ENCODE results near the gene C1QTNF7. TPM values are rescaled to one million over a fixed set of nuclear protein-coding genes. Genes with fewer than 3 reads are reported as not detected.

The C1QTNF7 gene
- total and polyA plus RNA-seq, 2 experiments from 2014 or later = not detected

- no peaks in the 10 kb centered on the region for H3K27me3 ChIP-seq
- peak; percentile 65 to 76 for DNase-seq (ENCODE audit: low read depth in 1 of 2, low spot score in 1 of 2)
- peaks cover 22% of the 10 kb centered on the region for H3K4me1 ChIP-seq (ENCODE audit: low read depth)
- H3K9me3 ChIP-seq (ENCODE audit: low read depth) = no peaks in the 10 kb centered on the region
- no peaks in the 10 kb centered on the region for H3K36me3 ChIP-seq
- peak within 1 kb of the TSS; percentile 80 for H3K27ac ChIP-seq
- peak within 1 kb of the TSS; percentile 45 for H3K4me3 ChIP-seq
- TF ChIP-seq, protein P1, sequence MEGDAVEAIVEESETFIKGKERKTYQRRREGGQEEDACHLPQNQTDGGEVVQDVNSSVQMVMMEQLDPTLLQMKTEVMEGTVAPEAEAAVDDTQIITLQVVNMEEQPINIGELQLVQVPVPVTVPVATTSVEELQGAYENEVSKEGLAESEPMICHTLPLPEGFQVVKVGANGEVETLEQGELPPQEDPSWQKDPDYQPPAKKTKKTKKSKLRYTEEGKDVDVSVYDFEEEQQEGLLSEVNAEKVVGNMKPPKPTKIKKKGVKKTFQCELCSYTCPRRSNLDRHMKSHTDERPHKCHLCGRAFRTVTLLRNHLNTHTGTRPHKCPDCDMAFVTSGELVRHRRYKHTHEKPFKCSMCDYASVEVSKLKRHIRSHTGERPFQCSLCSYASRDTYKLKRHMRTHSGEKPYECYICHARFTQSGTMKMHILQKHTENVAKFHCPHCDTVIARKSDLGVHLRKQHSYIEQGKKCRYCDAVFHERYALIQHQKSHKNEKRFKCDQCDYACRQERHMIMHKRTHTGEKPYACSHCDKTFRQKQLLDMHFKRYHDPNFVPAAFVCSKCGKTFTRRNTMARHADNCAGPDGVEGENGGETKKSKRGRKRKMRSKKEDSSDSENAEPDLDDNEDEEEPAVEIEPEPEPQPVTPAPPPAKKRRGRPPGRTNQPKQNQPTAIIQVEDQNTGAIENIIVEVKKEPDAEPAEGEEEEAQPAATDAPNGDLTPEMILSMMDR (IDR thresholded peaks at IDR 0.05; ENCODE audit: low read depth, low read length) = no peak
Measured at GRCh38 chr4:15469402-15470127, 41.7 kb downstream of the C1QTNF7 start, which contains the start of gene CC2D2A. Gene CC2D2A, plus strand, starts transcription at chr4:15469882. Its CDS starts 6,051 bp downstream, at chr4:15475933.

DNA sequence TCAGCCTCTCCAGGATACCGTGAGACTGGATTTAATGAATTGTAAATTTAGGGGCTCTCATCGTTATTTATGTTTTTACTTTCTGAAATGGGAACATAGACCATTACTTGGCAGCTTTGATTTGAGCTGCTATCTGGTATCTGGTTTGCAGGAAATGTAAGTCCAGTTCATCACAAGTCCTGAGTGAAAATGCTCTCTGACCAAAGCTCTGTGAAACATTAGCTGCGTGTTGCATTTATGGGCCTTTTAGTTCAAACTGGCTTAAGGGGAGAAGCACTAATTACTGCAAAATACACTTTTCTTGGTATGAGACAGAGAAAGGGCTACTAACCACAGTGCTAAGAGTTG lies 42.3 kb downstream of the C1QTNF7 start:
- H3K27ac ChIP-seq = peak overlapping the region; percentile 80
- DNase-seq (ENCODE audit: low read depth in 1 of 2, low spot score in 1 of 2) = peak in 1 of 2 donors; percentile 21
- TF ChIP-seq, protein P1 (IDR thresholded peaks at IDR 0.05; ENCODE audit: low read depth, low read length) = no peak
- peak overlapping the region; percentile 45 for H3K4me3 ChIP-seq
- H3K9me3 ChIP-seq (ENCODE audit: low read depth) = no peaks in the 10 kb centered on the region
- no peaks in the 10 kb centered on the region for H3K27me3 ChIP-seq
- no peaks in the 10 kb centered on the region for H3K36me3 ChIP-seq
- peaks cover 22% of the 10 kb centered on the region for H3K4me1 ChIP-seq (ENCODE audit: low read depth)

- Histone ChIP-seq H3K4me3 (no peak overlapping the region), H3K9me3 (ENCODE audit: low read depth) (no peaks in the 10 kb centered on the region)
- DNase-seq (ENCODE audit: low read depth in 1 of 2, low spot score in 1 of 2) = no peak
Measured at GRCh38 chr4:15476396-15476795, 48.6 kb downstream of the C1QTNF7 start.

DNA sequence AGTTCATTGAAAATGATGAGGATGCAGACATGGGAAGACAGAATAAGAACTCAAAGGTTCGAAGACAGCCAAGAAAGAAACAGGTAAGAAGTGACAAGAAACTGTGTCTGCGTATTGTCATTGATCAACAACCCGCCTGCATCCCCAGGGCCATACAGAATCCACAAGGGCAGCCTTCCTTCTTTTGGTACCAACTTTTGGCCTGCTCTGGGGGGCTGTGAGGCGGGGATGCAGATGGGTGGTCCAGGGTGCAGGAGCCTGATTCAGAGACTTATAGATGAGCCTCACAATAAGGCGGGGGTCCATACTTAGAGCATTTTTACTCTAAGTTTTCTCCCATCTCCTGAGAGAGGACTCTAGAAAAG lies 50.9 kb downstream of the C1QTNF7 start:
- no peaks in the 10 kb centered on the region for H3K36me3 ChIP-seq
- H3K4me3 ChIP-seq = peak overlapping the region; percentile 28
- H3K9me3 ChIP-seq (ENCODE audit: low read depth) = no peaks in the 10 kb centered on the region
- TF ChIP-seq, protein P1 (IDR thresholded peaks at IDR 0.05; ENCODE audit: low read depth, low read length) = no peak
- H3K27me3 ChIP-seq = no peaks in the 10 kb centered on the region
- peak overlapping the region; percentile 86 for H3K27ac ChIP-seq
- DNase-seq (ENCODE audit: low read depth in 1 of 2, low spot score in 1 of 2) = no peak
- peaks cover 13% of the 10 kb centered on the region for H3K4me1 ChIP-seq (ENCODE audit: low read depth)

More at GRCh38 chr4:15476396-15476795, 48.6 kb downstream of the C1QTNF7 start:
- Histone ChIP-seq H3K36me3 (no peaks in the 10 kb centered on the region), H3K27me3 (no peaks in the 10 kb centered on the region), H3K4me1 (ENCODE audit: low read depth) (peaks cover 17% of the 10 kb centered on the region), H3K27ac (no peak overlapping the region)
- TF ChIP-seq, protein P1 (IDR thresholded peaks at IDR 0.05; ENCODE audit: low read depth, low read length) = no peak

GRCh38 chr4:15479089-15479912 lies 51.5 kb downstream of the C1QTNF7 start:
- peak; percentile 79 to 94 for DNase-seq (ENCODE audit: low read depth in 1 of 2, low spot score in 1 of 2)
- Histone ChIP-seq H3K27ac (peak overlapping the region; percentile 86), H3K36me3 (no peaks in the 10 kb centered on the region), H3K9me3 (ENCODE audit: low read depth) (no peaks in the 10 kb centered on the region), H3K27me3 (no peaks in the 10 kb centered on the region), H3K4me3 (peak overlapping the region; percentile 28), H3K4me1 (ENCODE audit: low read depth) (peaks cover 8% of the 10 kb centered on the region)
- TF ChIP-seq, protein P1 (IDR thresholded peaks at IDR 0.05; ENCODE audit: low read depth, low read length) = peak; percentile 75
